Prostate gland (tissue), 2 donors: ENCODE measurements around the gene SARDH.

Source experiments
- CTCF ChIP-seq, 4 experiments: fragments of 200-600 bp in 2 of 4; fragments of 450-650 bp in 2 of 4; sonication (generic) in 2 of 4; IDR thresholded peaks; 1 replicate in 3 of 4; 2 replicates in 1 of 4; pipeline ENCODE4 v1.5.1; 2016 to 2019; ENCODE audit warnings: antibody characterized with exemption in 4 of 4, mild to moderate bottlenecking in 2 of 4, moderate library complexity in 2 of 4
- POLR2A ChIP-seq: fragments of 450-650 bp; IDR thresholded peaks from one replicate; pipeline ENCODE4 v1.6.1; 2016; ENCODE audit warnings: antibody characterized with exemption, mild to moderate bottlenecking
- POLR2AphosphoS5 ChIP-seq: sonication (generic); formaldehyde crosslinking; IDR thresholded peaks from one replicate; pipeline ENCODE4 v1.6.1; 2017; ENCODE audit warnings: antibody characterized with exemption

DNA sequence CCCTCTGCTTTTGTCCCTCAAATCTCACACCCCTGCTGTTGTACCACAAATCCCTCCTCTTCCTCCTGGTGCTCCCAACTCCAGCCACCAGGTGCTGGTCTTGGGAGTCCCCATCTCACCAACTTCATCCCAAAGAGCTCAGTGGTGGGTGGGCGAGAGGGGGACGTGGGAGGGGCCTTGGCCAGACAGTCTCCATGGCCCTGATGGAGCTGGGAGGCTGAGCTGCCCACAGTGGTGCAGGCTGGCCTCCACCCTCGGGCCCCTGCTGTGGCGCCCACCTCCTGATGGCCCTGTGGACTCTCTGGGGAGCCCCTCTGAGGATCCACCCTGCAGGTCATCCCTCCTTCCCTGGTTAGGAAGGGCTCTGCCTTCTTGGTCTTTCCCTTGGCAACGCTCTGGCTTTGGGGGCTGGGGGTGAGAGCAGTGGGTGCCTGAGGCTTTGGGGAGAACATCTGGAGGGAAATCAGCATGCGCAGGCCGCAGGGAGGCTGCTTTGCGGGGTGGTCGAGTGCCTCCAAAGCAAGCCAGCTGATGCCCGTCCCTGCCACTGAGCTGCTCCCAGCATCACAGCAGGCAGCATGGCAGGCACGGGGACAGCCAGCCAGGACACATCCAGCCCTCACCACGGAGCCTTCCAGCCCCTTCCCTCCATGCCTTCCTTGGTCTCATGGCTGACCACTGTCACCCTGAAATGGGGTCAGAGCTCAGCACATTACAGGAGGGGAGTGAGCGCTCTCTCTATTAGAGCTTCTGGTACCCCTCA is 121.3 kb downstream of the SARDH start:
- no peak for TF ChIP-seq CTCF (IDR thresholded peaks at IDR 0.05)
- TF ChIP-seq POLR2AphosphoS5, result no peak
- TF ChIP-seq POLR2A, result no peak
